ENCODE data around the gene NUDCD3. TPM values are rescaled to one million over a fixed set of nuclear protein-coding genes. Genes with fewer than 3 reads are reported as not detected.

The NUDCD3 gene
- total RNA-seq, 3 donors from 2014 or later, result 52.1 to 64.0 (median 60.0) TPM

DNA sequence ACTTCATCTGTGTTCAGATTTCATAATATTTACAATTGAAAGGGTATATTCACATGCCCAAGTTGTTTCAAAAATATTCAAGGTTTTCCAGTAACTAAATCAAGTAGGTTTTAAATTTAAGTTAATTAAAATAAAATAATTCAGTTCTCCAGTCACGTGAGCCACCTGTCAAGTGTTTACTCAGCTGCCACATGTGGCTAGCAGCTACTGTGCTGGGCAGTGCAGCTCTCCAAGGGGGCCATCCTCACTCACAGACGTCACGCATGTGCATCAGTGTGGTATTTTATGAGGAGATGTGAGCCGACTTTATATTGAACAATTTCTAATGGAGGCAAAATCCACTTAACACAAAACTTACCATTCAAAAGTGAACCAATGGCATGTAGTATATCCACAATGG is 95.4 kb downstream of the NUDCD3 start:
- Histone ChIP-seq H3K27me3 (no peaks in the 10 kb centered on the region), H3K36me3 (peaks cover 8% of the 10 kb centered on the region), H3K4me3 (no peak overlapping the region), H3K4me1 (no peaks in the 10 kb centered on the region), H3K9me3 (no peaks in the 10 kb centered on the region), H3K27ac (no peak overlapping the region)
- intact Hi-C loops (cut with DNase I; ENCODE audit: low total_unique reads), result no loop called here
- no peak for TF ChIP-seq POLR2A (IDR thresholded peaks at IDR 0.05)
- TF ChIP-seq, protein P1, sequence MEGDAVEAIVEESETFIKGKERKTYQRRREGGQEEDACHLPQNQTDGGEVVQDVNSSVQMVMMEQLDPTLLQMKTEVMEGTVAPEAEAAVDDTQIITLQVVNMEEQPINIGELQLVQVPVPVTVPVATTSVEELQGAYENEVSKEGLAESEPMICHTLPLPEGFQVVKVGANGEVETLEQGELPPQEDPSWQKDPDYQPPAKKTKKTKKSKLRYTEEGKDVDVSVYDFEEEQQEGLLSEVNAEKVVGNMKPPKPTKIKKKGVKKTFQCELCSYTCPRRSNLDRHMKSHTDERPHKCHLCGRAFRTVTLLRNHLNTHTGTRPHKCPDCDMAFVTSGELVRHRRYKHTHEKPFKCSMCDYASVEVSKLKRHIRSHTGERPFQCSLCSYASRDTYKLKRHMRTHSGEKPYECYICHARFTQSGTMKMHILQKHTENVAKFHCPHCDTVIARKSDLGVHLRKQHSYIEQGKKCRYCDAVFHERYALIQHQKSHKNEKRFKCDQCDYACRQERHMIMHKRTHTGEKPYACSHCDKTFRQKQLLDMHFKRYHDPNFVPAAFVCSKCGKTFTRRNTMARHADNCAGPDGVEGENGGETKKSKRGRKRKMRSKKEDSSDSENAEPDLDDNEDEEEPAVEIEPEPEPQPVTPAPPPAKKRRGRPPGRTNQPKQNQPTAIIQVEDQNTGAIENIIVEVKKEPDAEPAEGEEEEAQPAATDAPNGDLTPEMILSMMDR (IDR thresholded peaks at IDR 0.05), result no peak
- TF ChIP-seq POLR2AphosphoS5 (IDR thresholded peaks at IDR 0.05), result no peak
- DNase-seq (ENCODE audit: low spot score in 2 of 2), result no peak

DNA sequence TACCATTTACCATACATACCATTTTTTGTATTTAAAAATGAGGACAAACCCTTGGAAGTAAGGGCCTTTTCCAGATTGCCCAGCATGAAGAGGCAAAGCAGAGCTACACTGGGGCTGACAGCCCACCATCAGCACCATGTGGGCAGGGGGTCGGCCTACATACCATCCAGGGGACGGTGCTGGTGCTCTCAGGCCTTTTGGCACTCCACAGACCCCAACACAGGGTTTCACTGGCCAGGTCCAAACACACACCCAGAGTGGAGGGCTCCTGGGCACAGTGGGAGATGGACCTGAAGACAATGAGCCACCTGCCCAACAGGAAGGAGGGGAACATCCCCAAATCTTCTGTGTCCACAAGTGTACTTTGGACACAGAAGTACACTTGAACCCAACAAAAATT is 95.8 kb downstream of the NUDCD3 start:
- no peaks in the 10 kb centered on the region for H3K4me1 ChIP-seq

DNA sequence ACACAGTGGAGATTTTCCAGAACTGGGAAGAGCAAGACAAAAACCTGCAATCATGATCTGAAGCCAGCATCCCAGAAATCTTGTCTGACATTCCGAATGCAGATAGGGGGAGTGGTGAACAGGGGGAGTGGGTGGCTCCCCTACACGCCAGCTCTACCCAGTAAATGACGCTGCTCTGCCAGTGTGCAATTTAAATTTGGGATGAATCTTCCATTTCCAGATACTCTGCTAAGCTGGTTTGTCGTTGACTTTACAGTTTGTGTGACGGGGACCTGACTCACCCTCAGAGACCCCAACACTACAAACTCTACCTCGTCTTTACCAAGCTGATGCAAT is 96.4 kb downstream of the NUDCD3 start:
- Histone ChIP-seq H3K9me3 (no peaks in the 10 kb centered on the region), H3K4me1 (no peaks in the 10 kb centered on the region), H3K4me3 (no peak overlapping the region), H3K27me3 (no peaks in the 10 kb centered on the region), H3K27ac (no peak overlapping the region), H3K36me3 (peaks cover 8% of the 10 kb centered on the region)
- DNase-seq (ENCODE audit: low spot score in 2 of 2), result no peak
- intact Hi-C loops (cut with DNase I; ENCODE audit: low total_unique reads), result no loop called here
- no peak for TF ChIP-seq POLR2A (IDR thresholded peaks at IDR 0.05)
- TF ChIP-seq, protein P1 (IDR thresholded peaks at IDR 0.05), result no peak
- no peak for TF ChIP-seq POLR2AphosphoS5 (IDR thresholded peaks at IDR 0.05)

More for the DNA sequence above, 95.8 kb downstream of the NUDCD3 start:
- Histone ChIP-seq H3K4me3 (no peak overlapping the region), H3K27me3 (no peaks in the 10 kb centered on the region), H3K36me3 (peaks cover 8% of the 10 kb centered on the region), H3K27ac (no peak overlapping the region), H3K9me3 (no peaks in the 10 kb centered on the region)
- intact Hi-C loops (cut with DNase I; ENCODE audit: low total_unique reads), result no loop called here
- TF ChIP-seq POLR2AphosphoS5 (IDR thresholded peaks at IDR 0.05), result no peak
- TF ChIP-seq, protein P1 (IDR thresholded peaks at IDR 0.05), result no peak
- no peak for TF ChIP-seq POLR2A (IDR thresholded peaks at IDR 0.05)
- no peak for DNase-seq (ENCODE audit: low spot score in 2 of 2)

DNA sequence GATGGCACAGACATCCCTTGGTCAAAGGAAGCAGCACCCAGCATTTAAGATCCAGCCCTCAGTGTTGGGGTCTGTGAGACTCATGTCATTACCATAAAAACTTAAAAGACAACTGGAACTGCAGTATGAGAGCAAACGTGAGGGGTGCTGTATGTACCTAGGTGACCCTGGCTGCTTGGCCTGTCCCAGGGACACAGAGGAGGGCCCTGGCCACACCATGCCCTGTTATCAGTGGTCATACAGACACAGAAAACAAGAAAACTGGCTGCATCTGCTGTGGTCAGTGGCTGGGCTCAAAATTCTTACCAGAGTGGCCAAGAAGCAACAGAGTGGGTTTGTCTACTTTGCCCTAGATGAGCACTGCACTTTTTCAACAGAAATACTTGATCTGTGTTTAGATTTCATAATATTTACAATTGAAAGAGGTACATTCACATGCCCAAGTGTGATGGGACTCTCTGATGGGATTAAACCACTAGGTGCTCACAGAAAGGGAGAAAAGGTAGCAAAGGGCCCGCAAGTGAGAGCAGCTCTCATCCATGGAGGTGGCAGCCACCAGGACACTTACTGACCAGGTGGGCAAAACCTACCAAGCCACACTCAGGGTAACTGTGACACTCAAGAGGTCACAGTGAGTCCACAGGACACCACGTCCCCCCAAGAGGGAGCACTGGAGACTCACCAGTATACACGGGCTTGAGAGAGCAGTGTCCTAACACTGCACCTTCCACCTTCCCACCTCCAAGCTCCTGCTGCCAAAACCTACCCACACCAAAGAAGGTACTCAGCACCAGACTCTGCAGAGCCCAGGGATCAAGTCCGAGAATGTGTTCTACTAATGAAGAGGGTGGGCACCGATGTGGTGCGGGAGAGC is 97.0 kb downstream of the NUDCD3 start:
- DNase-seq (ENCODE audit: low spot score in 2 of 2), result no peak
- Histone ChIP-seq H3K36me3 (peaks cover 14% of the 10 kb centered on the region), H3K4me3 (no peak overlapping the region), H3K9me3 (no peaks in the 10 kb centered on the region), H3K27ac (no peak overlapping the region), H3K4me1 (no peaks in the 10 kb centered on the region), H3K27me3 (no peaks in the 10 kb centered on the region)
- TF ChIP-seq POLR2AphosphoS5 (IDR thresholded peaks at IDR 0.05) (no peak), POLR2A (IDR thresholded peaks at IDR 0.05) (no peak)
- TF ChIP-seq, protein P1 (IDR thresholded peaks at IDR 0.05), result no peak
- intact Hi-C loops (cut with DNase I; ENCODE audit: low total_unique reads), result no loop called here

DNA sequence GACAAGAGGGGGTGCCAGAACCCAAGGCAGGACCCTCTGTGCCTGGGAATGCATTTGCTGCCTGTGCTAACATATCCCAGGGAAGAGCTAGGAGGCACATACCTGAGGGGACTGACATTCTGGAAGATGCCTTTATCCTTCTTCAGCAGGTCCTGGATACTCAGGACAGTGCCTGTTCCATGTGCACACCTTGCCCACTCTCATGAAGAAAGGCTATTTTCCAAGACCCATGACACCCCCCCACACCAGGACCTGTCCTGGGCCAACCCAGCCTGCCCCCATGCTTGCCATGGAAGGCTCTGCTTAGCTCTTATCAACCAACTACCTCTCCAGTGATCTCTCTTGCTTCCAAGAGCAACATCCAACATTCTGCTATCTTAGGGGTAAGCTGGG is 97.8 kb downstream of the NUDCD3 start:
- no peaks in the 10 kb centered on the region for H3K9me3 ChIP-seq
- TF ChIP-seq POLR2A (IDR thresholded peaks at IDR 0.05), result no peak
- no peak for TF ChIP-seq POLR2AphosphoS5 (IDR thresholded peaks at IDR 0.05)
- TF ChIP-seq, protein P1 (IDR thresholded peaks at IDR 0.05), result no peak

More for the DNA sequence above, 97.8 kb downstream of the NUDCD3 start:
- DNase-seq (ENCODE audit: low spot score in 2 of 2), result peak in 1 of 2 donors; percentile 19
- intact Hi-C loops (cut with DNase I; ENCODE audit: low total_unique reads), result no loop called here
- no peak overlapping the region for H3K27ac ChIP-seq
- H3K36me3 ChIP-seq, result peaks cover 16% of the 10 kb centered on the region
- no peaks in the 10 kb centered on the region for H3K4me1 ChIP-seq
- H3K27me3 ChIP-seq, result no peaks in the 10 kb centered on the region
- H3K4me3 ChIP-seq, result no peak overlapping the region
